Fibroblast of pulmonary artery (primary cell): ENCODE results near the gene XXYLT1.

ENCODE experiments used
- DNase-seq: peaks from one replicate; pipeline ENCODE4 v3.0.0-alpha.2; 2010; ENCODE audit warnings: low read depth
- H3K4me3 ChIP-seq: replicated peaks from 2 replicates; pipeline ENCODE4 v1.5.1; 2011; ENCODE audit warnings: low read depth, mild to moderate bottlenecking, control low read depth, low read length, moderate library complexity
- TF ChIP-seq, protein P1 (sequence below): IDR thresholded peaks from 2 replicates; pipeline ENCODE4 v1.5.1; 2011; ENCODE audit warnings: mild to moderate bottlenecking, control low read depth, low read length, inconsistent platforms; ENCODE audit errors: missing control alignments

Gene XXYLT1

GRCh38 chr3:195140816-195141793 lies 129.9 kb downstream of the XXYLT1 start:
- peak; percentile 92 for DNase-seq
- TF ChIP-seq, protein P1, sequence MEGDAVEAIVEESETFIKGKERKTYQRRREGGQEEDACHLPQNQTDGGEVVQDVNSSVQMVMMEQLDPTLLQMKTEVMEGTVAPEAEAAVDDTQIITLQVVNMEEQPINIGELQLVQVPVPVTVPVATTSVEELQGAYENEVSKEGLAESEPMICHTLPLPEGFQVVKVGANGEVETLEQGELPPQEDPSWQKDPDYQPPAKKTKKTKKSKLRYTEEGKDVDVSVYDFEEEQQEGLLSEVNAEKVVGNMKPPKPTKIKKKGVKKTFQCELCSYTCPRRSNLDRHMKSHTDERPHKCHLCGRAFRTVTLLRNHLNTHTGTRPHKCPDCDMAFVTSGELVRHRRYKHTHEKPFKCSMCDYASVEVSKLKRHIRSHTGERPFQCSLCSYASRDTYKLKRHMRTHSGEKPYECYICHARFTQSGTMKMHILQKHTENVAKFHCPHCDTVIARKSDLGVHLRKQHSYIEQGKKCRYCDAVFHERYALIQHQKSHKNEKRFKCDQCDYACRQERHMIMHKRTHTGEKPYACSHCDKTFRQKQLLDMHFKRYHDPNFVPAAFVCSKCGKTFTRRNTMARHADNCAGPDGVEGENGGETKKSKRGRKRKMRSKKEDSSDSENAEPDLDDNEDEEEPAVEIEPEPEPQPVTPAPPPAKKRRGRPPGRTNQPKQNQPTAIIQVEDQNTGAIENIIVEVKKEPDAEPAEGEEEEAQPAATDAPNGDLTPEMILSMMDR, result no peak

DNA sequence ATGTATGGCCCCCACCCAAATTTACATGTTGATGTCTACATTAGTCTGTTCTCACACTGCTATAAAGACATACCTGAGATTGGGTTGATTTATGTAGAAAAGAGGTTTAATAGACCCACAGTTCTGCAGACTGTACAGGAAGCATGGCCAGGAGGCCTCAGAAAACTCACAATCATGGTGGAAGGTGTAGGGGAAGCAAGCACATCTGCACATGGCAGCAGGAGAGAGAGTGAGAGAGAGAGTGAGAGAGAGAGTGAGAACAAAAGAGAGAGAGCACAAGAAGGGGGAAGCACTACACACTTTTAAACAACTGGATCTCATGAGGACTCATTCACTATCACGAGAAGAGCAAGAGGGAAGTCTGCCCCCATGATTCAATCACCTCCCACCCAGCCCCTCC lies 130.5 kb downstream of the XXYLT1 start:
- no peak overlapping the region for H3K4me3 ChIP-seq
- DNase-seq, result no peak
- TF ChIP-seq, protein P1, result no peak

More at GRCh38 chr3:195140816-195141793, 129.9 kb downstream of the XXYLT1 start:
- H3K4me3 ChIP-seq, result no peak overlapping the region

DNA sequence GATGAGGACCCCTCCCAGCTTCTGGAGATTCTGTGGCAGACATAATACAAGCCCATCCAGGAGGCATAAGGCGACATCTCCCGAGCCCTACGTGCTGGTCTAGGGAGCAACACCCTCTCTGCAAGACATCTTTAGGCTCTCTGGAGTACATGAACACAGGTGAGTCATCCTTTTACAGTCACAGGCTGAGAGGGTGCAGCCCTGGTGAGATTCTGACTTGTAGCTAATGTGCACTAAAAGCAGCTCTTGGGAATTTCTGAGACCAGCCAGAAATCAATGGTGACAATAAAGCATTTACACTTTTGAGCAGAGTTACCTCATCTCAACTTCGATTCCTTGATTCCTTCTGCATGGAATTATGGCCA lies 131.1 kb downstream of the XXYLT1 start:
- TF ChIP-seq, protein P1, result no peak
- no peak for DNase-seq
- no peak overlapping the region for H3K4me3 ChIP-seq

DNA sequence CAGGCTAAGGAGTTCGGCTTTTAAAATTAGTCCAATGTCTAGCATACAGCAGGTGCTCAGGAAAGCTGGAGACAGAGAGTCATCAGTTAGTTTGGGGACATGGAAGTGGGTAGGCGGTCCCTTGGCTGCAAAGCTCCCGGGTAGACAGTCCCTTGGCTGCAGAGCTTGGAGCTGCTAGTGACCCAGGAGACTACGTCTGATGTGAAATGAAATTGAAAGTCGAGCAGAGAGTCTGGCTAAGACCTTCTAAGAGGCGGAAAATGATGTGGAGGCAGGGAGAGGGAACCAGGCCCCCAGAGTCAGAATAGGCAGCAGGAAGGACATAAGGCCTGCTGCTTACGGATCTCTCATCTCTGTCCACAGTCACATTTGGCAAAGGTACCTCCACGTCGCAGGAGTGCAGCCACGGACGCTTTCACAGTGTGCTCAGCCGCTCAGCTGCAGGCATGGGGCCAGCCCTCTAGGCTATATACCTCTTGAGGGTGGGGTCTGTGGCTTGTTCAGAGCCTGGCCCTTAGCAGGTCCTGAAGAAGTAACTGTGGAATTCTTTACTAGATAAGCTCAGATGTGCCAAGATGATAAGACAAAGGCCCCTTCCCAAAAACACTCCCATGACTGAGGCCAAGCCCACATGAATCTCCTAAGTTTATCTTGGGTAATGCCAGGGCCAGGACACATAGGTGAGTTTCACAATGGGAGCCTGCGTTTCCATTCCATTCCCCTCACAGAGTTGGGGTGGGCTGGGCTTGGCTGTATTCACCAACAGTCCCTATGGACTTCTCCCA lies 131.7 kb downstream of the XXYLT1 start:
- no peak for DNase-seq
- TF ChIP-seq, protein P1, result no peak
- no peak overlapping the region for H3K4me3 ChIP-seq

DNA sequence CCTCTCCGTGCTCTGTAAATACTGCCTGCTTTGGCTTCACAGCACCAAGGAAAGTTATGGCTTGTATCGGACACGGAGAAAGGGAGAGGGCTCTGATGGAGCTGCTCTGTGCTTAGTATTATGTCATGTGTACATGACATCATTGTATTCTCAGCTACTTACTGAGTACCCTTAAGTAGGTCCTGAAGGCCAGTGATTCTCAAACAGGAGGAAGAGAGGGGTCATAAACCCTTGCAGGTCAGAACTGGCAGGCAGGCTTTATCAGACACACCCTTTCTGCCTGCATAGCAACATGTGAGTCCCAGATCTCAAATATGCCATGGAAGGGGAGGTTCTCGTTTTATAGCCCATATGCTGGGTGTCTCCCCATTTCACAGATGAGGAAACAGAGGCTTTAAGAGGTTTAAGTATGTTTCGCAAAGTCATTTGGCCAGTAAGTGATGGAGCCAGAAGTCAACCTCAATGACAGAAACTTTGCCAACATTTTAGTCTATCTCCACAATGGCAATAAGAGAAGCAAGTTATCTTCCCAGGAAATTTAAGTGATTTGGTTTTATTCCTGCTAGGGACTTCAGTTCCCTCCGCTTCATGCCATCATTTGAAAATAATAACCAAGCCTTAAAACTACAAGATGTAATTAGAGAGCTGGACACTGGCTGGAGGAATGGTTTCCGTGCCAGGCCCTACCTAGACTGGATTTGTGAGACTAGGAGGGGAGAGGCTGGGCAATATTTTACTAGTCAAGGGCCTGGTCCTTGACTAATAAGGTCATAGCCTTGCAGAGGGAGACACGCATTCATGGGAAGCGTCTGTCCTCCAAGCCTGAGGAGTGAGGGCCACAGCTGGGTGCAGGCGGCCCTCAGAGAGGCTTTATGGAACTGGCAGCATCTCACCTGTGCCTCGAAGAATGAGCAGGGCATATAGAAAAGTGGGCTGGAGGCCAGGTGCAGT lies 133.0 kb downstream of the XXYLT1 start:
- TF ChIP-seq, protein P1, result no peak
- no peak for DNase-seq
- H3K4me3 ChIP-seq, result no peak overlapping the region

DNA sequence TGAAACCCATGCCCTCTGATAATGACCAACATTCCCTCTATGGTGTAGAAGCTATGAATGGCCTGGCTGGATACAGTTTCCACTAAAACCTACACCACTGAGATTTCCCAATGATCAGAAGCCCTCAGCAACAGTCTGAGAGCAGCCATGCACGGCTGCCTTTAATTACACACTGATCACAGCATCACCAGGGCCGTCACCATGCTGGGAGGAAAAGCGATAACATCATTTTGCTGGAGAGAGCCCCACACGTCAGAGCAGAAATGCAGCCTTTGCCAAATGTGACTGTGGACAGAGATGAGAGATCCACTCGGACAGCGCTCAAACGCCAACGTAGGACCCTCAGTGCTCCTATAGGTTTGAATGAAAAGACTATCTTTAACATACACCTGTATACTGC lies 135.0 kb downstream of the XXYLT1 start:
- no peak overlapping the region for H3K4me3 ChIP-seq
- TF ChIP-seq, protein P1, result no peak
- no peak for DNase-seq
